T-helper 2 cell treated with Interferon-gamma antibody and Interleukin-4, amounts not matched to agents 100 ng/mL and 5 ng/mL, for 36 hours (primary cell): ENCODE data around the gene COG5. TPM values are rescaled to one million over a fixed set of nuclear protein-coding genes. Genes with fewer than 3 reads are reported as not detected.
"Not testable (repeated sequence)": the region's sequence is repeated elsewhere in the genome, so short reads cannot be mapped to it uniquely, and the experiment has no call there.

Source experiments
- intact Hi-C: fragments of 100-400 bp; cut with micrococcal nuclease; formaldehyde crosslinking; loops from one replicate; pipeline ENCODE4 v1.15.1; 2023
- total RNA-seq: library from RNA; stranded (reverse); gene quantifications from 2 replicates; pipeline ENCODE4 v1.2.3, GENCODE V29; 2022

The COG5 gene
- total RNA-seq, 1 donor from 2014 or later, result 35.9 TPM

DNA sequence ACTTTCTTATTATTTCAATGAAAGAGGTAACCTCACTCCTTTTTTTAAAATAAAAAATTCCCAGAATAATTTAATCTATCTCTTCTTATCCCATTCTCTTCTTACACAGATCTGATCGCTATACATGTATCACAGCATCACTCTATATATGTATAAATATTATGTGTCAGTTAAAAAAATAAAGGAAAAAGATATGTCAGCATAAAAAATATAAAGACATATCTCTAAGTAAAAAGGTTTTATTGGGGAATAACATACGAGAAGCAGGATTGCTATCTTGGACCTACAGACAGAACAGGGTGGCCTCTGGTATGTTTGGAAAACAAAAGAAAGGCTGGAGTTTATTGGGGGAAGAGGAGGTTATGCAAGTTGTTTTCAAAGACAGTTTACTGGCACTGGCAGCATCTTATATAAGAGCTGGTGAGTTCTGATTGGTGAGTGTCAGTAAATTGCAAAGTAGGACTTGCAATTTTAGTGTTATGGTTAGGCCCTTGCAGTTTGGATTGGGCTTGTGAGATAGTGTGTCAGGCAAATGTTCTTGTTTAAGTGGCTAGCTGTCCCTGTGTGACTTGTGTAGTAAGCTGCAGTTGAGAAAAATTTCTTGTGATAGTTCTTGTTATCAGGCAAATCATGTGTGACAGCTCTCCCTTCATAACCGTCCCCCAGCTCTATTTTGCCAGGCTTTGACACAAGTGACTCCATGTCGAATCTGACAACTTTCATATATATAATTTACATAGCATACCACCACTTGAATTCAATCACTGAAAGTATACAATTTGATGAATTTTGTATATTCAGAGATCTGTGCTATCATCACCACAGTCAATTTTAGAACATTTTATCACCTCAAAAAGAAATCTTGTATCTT, 276.7 kb downstream of the COG5 start:
- intact Hi-C loops, result no loop called here

- intact Hi-C loops, result no loop called here
Measured at GRCh38 chr7:107284911-107285479, 278.7 kb downstream of the COG5 start.

DNA sequence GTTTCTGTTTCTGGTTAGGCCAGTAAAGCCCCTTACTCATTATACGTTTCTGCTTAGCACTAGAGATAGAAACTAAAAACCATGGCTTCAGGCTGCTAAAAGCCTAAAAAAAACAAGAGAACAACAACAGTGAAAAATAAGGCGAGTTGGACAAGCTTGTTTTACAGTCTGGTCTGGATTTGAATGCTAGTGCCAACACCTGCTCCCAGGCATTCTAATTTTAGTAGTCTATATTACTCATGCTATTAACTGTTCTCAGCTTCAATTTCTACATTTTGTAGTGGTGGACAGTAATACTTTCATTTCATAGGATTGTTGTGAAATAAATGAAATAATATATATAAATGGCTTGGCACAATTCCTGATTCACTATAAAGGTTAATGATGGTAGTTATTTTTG, 286.4 kb downstream of the COG5 start:
- intact Hi-C loops, result no loop called here

DNA sequence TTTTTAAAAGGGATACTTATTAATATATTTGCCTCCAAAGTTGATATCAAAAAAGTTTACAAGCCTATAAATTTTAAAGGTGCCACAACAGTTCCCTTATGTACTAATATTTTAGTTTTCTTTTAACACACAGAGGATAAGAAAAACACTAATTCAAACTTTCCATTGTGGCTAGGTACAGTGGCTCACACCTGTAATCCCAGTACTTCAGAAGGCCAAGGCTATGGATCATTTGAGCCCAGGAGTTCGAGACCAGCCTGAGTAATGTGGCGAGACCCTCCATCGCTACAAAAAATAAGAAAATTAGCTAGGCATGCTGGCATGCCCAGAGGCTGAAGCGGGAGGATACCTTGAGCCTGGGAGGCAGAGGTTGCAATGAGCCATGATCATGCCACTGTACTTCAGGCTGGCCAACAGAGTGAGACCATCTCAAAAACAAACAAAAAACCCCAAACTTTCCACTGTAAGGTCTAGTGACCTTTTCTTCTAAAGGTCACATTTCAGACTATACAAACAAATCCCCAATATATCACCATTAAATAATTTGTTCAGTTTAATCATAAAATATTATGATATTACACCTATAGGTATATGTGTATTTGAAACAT, 287.4 kb downstream of the COG5 start:
- intact Hi-C loops, result no loop called here

DNA sequence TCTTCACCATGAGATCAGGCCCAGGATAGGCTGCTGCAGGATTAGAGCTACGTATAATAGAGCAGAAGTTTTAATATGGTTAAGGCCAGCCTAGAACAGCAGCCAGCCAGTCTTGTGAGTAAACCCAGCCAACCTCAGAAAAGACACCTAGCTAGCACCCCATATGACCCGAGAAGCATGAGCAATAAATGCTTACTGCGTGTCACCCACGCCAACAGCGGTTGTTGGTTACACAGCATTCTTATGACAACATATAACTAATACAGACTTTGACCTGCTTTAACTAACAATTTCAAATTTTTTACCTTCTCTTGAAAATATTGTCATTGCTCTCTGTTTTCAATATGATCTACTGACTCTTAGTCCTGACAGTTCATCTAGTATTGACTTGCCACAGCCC, 289.2 kb downstream of the COG5 start:
- intact Hi-C loops, result no loop called here

- intact Hi-C loops, result no loop called here
Measured at GRCh38 chr7:107269790-107270189, 293.9 kb downstream of the COG5 start.

DNA sequence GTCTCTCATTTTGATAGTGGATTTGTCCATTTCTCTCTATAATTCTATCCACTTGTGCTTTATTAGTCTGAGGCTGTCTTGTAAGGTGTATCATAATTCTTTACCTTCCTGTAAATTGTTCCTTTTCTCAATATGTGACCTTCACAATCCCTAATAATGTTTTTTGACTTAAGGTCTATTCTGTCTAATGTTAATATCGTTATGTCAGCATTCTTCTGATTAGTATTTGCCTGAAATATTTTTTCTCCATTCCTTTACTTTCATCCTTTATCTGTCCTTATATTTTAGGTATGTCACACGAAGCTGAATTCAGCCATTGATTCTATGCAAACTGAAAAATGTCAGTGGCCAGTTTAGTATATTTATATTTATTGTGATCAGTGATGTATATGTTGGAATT, 295.1 kb downstream of the COG5 start:
- intact Hi-C loops, result no loop called here

DNA sequence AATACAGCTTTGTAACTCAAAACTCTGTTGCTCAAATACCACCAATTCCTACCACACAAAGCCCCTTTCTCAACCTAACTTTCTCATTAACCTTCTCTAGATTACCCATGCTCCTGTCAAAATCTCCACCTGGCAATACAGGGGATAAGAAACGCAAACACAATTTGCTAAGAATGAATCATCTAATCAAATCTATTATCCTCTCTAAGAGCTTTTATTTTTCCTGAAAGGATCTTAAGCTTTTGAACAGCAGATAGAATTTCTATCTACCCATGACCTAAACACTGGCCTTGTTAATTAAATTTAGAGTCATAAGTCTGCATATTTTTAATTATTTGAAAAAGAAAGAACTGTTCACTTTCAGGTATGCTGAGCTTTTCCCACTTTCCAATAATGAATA, 296.6 kb downstream of the COG5 start:
- intact Hi-C loops, result no loop called here

DNA sequence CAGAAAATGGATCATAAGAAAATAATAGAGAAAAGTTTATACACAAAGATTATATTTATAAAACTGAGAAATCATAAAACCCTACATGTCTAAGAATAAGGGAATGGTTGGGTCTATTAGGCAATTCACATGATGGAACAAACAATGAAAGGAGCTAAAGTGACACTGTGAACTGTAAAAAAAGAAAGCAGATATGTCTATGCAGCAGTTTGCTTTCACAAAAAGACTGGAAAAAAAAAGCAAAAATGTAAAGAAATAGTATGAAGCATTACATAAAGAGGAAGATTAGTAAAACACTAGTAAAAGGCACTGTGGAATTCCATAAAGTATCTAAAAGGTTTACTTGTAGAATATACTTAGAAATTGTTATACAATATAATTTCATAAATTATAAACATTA, 299.0 kb downstream of the COG5 start:
- intact Hi-C loops, result no loop called here

GRCh38 chr7:107262857-107263256, 300.9 kb downstream of the COG5 start:
- intact Hi-C loops, result no loop called here

GRCh38 chr7:107258737-107259136, 305.0 kb downstream of the COG5 start:
- intact Hi-C loops, result no loop called here

GRCh38 chr7:107255602-107256001, 308.1 kb downstream of the COG5 start:
- intact Hi-C loops, result no loop called here

GRCh38 chr7:107254398-107254985, 309.2 kb downstream of the COG5 start:
- intact Hi-C loops, result no loop called here

DNA sequence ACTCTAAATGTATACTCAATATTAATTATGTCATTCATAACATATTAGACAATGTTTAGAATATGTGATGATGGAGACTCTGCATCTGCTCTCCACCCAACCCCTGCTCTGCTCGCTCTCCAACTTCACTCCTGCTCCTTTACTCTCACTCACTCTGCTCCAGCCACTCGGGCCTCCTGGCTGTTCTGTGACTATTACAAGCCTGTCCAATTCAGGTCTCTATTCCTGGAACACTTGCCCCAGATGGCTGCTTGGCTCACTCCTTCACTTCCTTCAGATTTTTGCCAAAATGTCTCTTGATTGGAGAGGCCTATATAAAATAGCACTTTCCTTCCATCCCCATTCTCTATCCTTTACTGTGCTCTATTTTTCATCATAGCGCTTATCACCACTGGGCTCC, 310.1 kb downstream of the COG5 start:
- intact Hi-C loops, result no loop called here

DNA sequence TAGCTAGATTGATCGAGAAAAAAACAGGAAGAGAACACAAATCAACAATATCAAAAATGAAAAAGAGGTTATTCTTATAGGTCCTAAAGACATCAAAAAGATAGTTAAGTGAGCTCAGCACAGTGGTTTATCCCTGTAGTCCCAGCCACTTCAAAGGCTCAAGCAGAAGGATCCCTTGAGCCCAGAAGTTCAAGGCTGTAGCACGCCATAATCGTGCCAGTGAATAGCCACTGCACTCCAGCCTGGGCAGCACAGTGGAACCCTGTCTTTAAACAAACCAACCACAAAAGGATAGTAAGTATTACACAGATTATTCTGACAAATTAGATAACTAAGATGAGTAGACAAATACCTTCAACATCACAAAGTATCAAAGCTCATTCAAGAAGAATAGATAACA, 311.8 kb downstream of the COG5 start:
- intact Hi-C loops, result no loop called here

GRCh38 chr7:107248551-107249316, 315.0 kb downstream of the COG5 start:
- intact Hi-C loops, result no loop called here

DNA sequence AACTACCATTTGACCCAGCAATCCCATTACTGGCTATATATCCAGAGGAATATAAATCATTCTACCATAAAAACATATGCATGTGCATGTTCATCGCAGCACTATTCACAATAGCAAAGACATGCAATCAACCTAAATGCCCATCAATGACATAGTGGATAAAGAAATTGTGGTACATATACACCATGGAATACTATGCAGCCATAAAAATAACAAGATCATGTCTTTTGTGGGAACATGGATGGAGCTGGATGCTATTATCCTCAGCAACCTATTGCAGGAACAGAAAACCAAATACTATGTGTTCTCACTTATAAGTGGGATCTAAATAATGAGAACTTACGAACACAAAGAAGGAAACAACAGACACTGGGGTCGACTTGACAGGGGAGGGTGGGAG, 316.9 kb downstream of the COG5 start:
- intact Hi-C loops, result not testable (repeated sequence)

- intact Hi-C loops, result no loop called here
Measured at GRCh38 chr7:107244613-107245012, 319.1 kb downstream of the COG5 start.

DNA sequence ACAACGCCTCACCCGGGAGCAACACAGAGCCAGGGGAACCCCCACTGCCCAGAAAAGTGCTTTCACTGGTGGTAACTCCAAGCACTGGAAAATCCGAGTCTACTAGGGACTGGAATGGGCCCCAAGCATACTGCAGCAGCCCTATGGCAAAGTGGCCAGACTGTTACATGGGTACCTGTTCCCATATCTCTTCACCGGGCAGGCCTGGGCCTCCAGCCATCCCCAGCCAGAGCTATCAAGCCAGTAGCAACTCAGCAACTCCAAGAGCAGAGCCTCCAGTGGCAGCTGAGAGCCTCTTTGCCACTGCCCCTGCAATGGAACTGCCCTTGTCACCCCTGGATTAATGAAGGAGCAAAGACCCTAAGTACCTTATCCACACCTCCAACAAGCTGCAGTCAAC, 321.5 kb downstream of the COG5 start:
- intact Hi-C loops, result no loop called here

DNA sequence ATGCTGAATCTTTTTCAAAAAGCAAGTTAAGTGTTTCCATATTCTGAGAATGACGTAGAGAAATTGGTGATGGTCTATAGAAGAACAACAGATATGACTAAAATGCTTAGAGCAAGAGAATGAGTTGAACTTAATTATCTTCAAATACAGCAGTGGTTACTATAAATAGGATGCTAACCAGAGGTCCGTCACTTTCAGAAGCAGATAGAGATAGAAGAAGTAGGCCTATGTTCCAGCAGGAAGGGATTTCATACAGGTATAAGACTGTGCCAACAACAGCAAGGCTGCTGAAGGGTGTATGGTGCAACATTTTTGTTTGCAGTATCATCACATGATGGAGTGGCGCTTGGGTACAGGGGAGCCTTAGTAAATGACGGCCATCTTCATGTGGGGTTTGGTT, 326.3 kb downstream of the COG5 start:
- intact Hi-C loops, result no loop called here

- intact Hi-C loops, result no loop called here
Measured at GRCh38 chr7:107236862-107237261, 326.9 kb downstream of the COG5 start.

DNA sequence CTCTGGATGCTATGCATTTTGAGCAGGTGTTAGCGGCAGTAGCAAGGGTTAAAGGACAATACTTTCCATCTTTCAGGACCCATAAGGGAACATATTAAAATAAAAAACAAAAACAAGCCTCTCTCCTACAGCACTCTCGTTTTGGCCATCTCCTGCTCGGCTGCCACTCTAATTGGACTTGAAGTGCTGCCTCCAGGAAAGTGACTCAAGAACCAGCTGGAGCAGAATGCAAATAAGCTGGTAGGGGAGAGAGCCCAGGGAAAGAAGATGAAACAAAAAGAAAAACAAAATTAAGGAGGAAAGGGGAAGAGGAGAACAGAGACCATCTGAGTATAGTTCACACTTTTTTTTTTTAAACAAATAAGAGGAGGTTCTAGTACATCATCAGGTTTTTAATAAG, 329.3 kb downstream of the COG5 start:
- intact Hi-C loops, result no loop called here
